ENCODE results near the gene PNMA8A.

PNMA8A gene

GRCh38 chr19:46448601-46449000 is 22.8 kb downstream of the PNMA8A start:
- H3K4me3 ChIP-seq (replicated peaks; ENCODE audit: insufficient read depth, low read length) = no peak overlapping the region
- TF ChIP-seq SPI1 (IDR thresholded peaks at IDR 0.05; ENCODE audit: borderline replicate concordance, low read depth) (no peak), REST (IDR thresholded peaks at IDR 0.05; ENCODE audit: insufficient replicate concordance, low read depth) (no peak), POLR2AphosphoS5 (IDR thresholded peaks at IDR 0.05; ENCODE audit: low read depth) (no peak), GABPA (IDR thresholded peaks at IDR 0.05; ENCODE audit: low read depth) (no peak)
- TF ChIP-seq, protein P1, sequence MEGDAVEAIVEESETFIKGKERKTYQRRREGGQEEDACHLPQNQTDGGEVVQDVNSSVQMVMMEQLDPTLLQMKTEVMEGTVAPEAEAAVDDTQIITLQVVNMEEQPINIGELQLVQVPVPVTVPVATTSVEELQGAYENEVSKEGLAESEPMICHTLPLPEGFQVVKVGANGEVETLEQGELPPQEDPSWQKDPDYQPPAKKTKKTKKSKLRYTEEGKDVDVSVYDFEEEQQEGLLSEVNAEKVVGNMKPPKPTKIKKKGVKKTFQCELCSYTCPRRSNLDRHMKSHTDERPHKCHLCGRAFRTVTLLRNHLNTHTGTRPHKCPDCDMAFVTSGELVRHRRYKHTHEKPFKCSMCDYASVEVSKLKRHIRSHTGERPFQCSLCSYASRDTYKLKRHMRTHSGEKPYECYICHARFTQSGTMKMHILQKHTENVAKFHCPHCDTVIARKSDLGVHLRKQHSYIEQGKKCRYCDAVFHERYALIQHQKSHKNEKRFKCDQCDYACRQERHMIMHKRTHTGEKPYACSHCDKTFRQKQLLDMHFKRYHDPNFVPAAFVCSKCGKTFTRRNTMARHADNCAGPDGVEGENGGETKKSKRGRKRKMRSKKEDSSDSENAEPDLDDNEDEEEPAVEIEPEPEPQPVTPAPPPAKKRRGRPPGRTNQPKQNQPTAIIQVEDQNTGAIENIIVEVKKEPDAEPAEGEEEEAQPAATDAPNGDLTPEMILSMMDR (IDR thresholded peaks at IDR 0.05; ENCODE audit: insufficient read depth, low read length) = no peak
- peaks cover 2% of the 10 kb centered on the region for H3K27me3 ChIP-seq (ENCODE audit: insufficient read depth, poor library complexity, severe bottlenecking)
- no peak for DNase-seq (ENCODE audit: low read depth in 1 of 2, low spot score in 1 of 2)
- no peak overlapping the region for H3K27ac ChIP-seq (replicated peaks)

DNA sequence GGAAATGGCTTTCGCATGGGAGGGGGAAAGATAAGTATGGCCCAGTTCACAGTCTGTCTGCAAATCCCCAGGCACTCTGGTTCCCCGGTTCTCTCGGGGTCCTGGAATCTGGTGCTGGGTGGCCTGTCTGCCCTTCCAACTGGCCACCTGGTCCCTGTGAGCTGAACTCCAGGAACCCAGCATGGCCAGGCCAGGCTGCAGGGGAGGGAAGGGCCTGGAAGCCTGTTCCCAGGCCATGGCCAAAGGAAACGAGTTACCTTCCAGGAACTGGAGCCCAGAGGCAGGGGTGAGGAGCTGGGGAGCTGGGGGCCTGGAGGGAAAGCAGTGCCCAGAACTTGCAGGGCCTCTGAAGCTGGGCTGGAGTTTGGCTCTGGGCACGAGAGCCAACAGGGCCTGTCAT is 23.5 kb downstream of the PNMA8A start:
- no peak for DNase-seq (ENCODE audit: low read depth in 1 of 2, low spot score in 1 of 2)
- peaks cover 2% of the 10 kb centered on the region for H3K27me3 ChIP-seq (ENCODE audit: insufficient read depth, poor library complexity, severe bottlenecking)
- H3K27ac ChIP-seq (replicated peaks) = no peak overlapping the region
- no peak for TF ChIP-seq SPI1 (IDR thresholded peaks at IDR 0.05; ENCODE audit: borderline replicate concordance, low read depth)
- TF ChIP-seq POLR2AphosphoS5 (IDR thresholded peaks at IDR 0.05; ENCODE audit: low read depth) = no peak
- no peak for TF ChIP-seq REST (IDR thresholded peaks at IDR 0.05; ENCODE audit: insufficient replicate concordance, low read depth)
- no peak for TF ChIP-seq GABPA (IDR thresholded peaks at IDR 0.05; ENCODE audit: low read depth)
- H3K4me3 ChIP-seq (replicated peaks; ENCODE audit: insufficient read depth, low read length) = no peak overlapping the region

DNA sequence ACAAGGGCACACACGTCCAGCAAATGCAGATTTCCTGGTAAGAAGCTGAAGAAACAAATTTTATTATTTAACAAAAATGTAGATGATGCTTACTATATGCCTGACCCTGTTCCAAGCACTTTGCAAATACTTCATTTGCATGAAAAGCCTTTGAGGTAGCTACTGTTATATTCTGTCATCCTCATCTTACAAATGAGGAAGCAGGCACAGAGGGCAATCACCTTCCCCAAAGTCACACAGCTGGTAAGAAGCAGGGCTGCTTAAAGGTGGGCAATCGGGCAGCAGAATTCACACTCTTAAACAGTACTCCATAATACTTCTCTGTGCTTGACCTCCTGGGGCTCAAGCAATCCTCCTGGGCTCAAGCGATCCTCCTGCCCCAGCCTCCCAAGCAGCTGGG is 24.4 kb downstream of the PNMA8A start:
- H3K27ac ChIP-seq (replicated peaks) = no peak overlapping the region
- H3K27me3 ChIP-seq (ENCODE audit: insufficient read depth, poor library complexity, severe bottlenecking) = peaks cover 2% of the 10 kb centered on the region
- DNase-seq (ENCODE audit: low read depth in 1 of 2, low spot score in 1 of 2) = no peak
- TF ChIP-seq, protein P1 (IDR thresholded peaks at IDR 0.05; ENCODE audit: insufficient read depth, low read length) = no peak
- TF ChIP-seq GABPA (IDR thresholded peaks at IDR 0.05; ENCODE audit: low read depth) = no peak
- no peak for TF ChIP-seq SPI1 (IDR thresholded peaks at IDR 0.05; ENCODE audit: borderline replicate concordance, low read depth)
- no peak for TF ChIP-seq REST (IDR thresholded peaks at IDR 0.05; ENCODE audit: insufficient replicate concordance, low read depth)
- no peak for TF ChIP-seq POLR2AphosphoS5 (IDR thresholded peaks at IDR 0.05; ENCODE audit: low read depth)
- H3K4me3 ChIP-seq (replicated peaks; ENCODE audit: insufficient read depth, low read length) = no peak overlapping the region

All from HL-60 (cell line).